AG04449 (cell line): ENCODE results near the gene JMJD6.
A peak's percentile ranks its signal among the peaks of the same experiment; 100 is the strongest.

Source experiments
- CTCF ChIA-PET: fragments of 350-600 bp; formaldehyde crosslinking; extraction: SDS; loops from one replicate; lab custom pipeline; 2021; ENCODE audit warnings: antibody characterized with exemption; lab: Yijun Ruan, JAX
- POLR2A ChIA-PET: fragments of 400-600, 350-600 bp; formaldehyde crosslinking; extraction: SDS; loops from one replicate; lab custom pipeline; 2020; ENCODE audit warnings: antibody characterized with exemption, inconsistent platforms; lab: Yijun Ruan, JAX
- DNase-seq: peaks from one replicate; pipeline ENCODE4 v3.0.0-alpha.2; 2010; ENCODE audit warnings: low read depth, low spot score
- H3K4me3 ChIP-seq: 2 replicates; pipeline ENCODE4 v1.5.1; 2011; ENCODE audit warnings: low read depth, mild to moderate bottlenecking, control low read depth, low read length
- CTCF ChIP-seq: IDR thresholded peaks from one replicate; pipeline ENCODE4 v1.5.1; 2011; ENCODE audit warnings: mild to moderate bottlenecking, moderate library complexity, low read length, control low read depth, inconsistent platforms; ENCODE audit not compliant: insufficient read depth; ENCODE audit errors: missing control alignments

The JMJD6 gene

DNA sequence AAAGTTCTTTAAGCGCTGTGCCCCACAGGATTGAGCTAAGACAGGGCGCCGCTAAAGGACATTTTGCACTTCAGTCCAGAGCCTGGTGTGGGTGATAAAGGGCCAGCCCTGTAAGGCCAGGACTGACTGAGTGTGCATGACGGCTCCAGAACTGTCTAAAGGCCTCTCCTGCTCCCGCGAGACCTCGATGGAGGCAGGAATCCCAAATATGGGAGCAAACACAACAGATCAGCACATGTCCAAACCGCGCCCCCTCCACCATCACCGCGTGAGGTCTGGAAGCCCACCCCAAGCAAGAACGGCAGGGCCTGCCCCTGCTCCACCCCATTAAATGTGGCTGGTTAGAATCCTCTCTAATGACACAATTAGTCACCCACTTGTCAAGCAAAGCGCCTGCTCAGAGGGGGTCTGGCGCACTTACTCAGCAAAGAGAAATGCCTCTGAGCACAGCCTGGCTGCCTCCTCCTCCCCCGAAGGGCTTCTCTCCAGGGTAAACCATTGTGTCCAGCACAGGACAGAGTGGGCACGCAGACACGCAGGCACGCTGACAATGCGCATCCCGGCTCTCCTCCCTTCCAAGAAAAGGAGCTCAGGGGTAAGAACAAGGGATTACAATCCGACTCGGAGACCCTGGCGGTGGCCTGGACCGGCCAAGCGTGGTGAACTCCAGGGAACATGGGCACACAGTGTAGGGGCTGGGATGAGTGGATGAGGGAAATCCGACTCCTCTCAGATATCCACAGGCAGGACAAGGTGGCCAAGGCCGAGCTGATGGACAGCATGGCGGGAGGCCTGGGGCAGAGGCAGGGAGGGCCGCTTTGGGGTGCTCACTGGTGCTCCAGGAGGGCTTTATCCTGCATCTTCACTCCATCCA lies 17.1 kb downstream of the JMJD6 start:
- POLR2A ChIA-PET: interaction anchor here (0.8 to 1.4 kb wide), 9 partner anchors 8 to 85 kb away, joined by 3 to 8 read pairs (median 4); partner anchors contain the start of genes JMJD6, METTL23 and MFSD11
- CTCF ChIA-PET: interaction anchor here (0.9 to 3.7 kb wide), 11 partner anchors 9 to 186 kb away, joined by 3 to 20 read pairs (median 5); no protein-coding TSS in a partner anchor
- H3K4me3 ChIP-seq: peak overlapping the region; percentile 92
- no peak for TF ChIP-seq CTCF
- peak; percentile 98 for DNase-seq

DNA sequence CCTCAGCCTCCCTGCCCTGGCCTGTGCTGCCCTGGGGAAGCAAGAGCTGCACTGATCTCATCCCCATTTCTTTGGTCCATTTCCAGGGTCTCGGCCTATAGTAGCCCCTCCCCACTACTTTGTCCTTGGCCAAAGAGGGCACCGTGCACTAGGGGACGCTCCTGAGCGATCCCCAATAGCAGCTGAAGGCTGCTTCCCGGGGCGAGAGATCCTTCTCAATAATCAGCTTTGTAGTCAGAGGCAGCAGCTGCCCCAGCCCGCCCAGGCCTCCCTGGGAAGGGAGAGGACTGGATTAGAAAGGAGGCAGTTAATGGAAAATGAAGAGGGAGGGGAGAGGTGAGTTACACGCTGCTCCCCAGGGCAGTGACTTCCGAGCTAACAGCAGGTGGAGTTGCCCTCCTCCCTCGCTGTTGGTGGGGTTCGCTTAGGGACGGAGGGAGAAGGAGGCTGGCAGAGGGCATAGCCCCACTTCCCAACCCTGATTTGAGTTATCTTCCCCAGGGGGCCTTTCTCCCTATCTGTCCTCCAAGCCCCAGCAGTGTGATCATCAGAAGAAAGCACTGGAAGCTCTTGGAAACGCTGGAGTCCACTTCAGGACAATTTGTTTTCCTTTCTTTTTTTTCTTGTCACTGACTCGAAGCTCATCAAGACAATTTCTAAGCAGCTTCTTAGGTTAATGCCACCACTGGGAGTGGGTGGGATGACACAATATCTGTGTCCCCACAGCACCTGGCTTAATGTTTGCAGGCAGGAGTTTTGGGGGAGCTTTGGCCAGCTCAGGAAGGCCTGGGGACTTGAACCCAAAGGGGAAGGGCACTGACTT lies 18.2 kb downstream of the JMJD6 start:
- CTCF ChIA-PET: interaction anchor here (0.7 to 3.7 kb wide), 12 partner anchors 10 to 185 kb away, joined by 3 to 20 read pairs (median 4); no protein-coding TSS in a partner anchor
- H3K4me3 ChIP-seq: peak overlapping the region; percentile 92
- no peak for TF ChIP-seq CTCF
- POLR2A ChIA-PET: interaction anchor here (1.0 to 1.1 kb wide), 2 partner anchors 9 to 37 kb away, joined by 3 to 4 read pairs; no protein-coding TSS in a partner anchor
- DNase-seq: no peak

GRCh38 chr17:76706817-76707216 lies 19.6 kb downstream of the JMJD6 start:
- DNase-seq: no peak
- CTCF ChIA-PET: interaction anchor here (1.2 to 3.7 kb wide), 2 partner anchors 8 to 25 kb away, joined by 3 to 20 read pairs; no protein-coding TSS in a partner anchor
- no peak overlapping the region for H3K4me3 ChIP-seq
- POLR2A ChIA-PET: no interaction called here
- TF ChIP-seq CTCF: no peak

GRCh38 chr17:76704805-76705204 lies 21.6 kb downstream of the JMJD6 start:
- H3K4me3 ChIP-seq: no peak overlapping the region
- no peak for TF ChIP-seq CTCF
- CTCF ChIA-PET: no interaction called here
- POLR2A ChIA-PET: no interaction called here
- DNase-seq: no peak

- TF ChIP-seq CTCF: no peak
- POLR2A ChIA-PET: interaction anchor here (1.1 kb wide), 1 partner anchor 13 kb away, joined by 3 read pairs; no protein-coding TSS in a partner anchor
- H3K4me3 ChIP-seq: no peak overlapping the region
- CTCF ChIA-PET: interaction anchor here (3.8 kb wide), 1 partner anchor 11 kb away, joined by 30 read pairs; no protein-coding TSS in a partner anchor
- DNase-seq: no peak
These were observed 23.3 kb downstream of the JMJD6 start for GRCh38 chr17:76702941-76703637.
